DMS153 treated with DMSO at 0.1 percent for 48 hours (cell line): ENCODE results near the gene SCG2.
A peak's percentile ranks its signal among the peaks of the same experiment; 100 is the strongest.

Source experiments
- DNase-seq: peaks from one replicate; lab custom pipeline; 2025; ENCODE audit not compliant: unreplicated experiment; lab: John Stamatoyannopoulos, UW

Gene SCG2

GRCh38 chr2:223582001-223582400 is 20.2 kb downstream of the SCG2 start:
- no peak for DNase-seq

- no peak for DNase-seq
Observed at GRCh38 chr2:223580951-223581350, 21.2 kb downstream of the SCG2 start.

- DNase-seq, result no peak
Observed at GRCh38 chr2:223578846-223579245, 23.3 kb downstream of the SCG2 start.

- DNase-seq, result no peak
Observed at GRCh38 chr2:223576873-223577272, 25.3 kb downstream of the SCG2 start.

- no peak for DNase-seq
Observed at GRCh38 chr2:223570784-223571183, 31.4 kb downstream of the SCG2 start.

GRCh38 chr2:223566396-223566795 is 35.8 kb downstream of the SCG2 start:
- no peak for DNase-seq

GRCh38 chr2:223563462-223563861 is 38.7 kb downstream of the SCG2 start:
- peak; percentile 76 for DNase-seq

GRCh38 chr2:223562078-223562477 is 40.1 kb downstream of the SCG2 start:
- no peak for DNase-seq

GRCh38 chr2:223560749-223561435 is 41.3 kb downstream of the SCG2 start:
- DNase-seq, result peak; percentile 96

- DNase-seq, result no peak
Observed at GRCh38 chr2:223558970-223559369, 43.2 kb downstream of the SCG2 start.

GRCh38 chr2:223554923-223555322 is 47.2 kb downstream of the SCG2 start:
- DNase-seq, result no peak

GRCh38 chr2:223549215-223549614 is 52.9 kb downstream of the SCG2 start:
- DNase-seq, result no peak

- no peak for DNase-seq
Observed at GRCh38 chr2:223548194-223548593, 54.0 kb downstream of the SCG2 start.
